ENCODE results near the gene ZPR1. TPM values are rescaled to one million over a fixed set of nuclear protein-coding genes. Genes with fewer than 3 reads are reported as not detected.

Gene ZPR1, protein sequence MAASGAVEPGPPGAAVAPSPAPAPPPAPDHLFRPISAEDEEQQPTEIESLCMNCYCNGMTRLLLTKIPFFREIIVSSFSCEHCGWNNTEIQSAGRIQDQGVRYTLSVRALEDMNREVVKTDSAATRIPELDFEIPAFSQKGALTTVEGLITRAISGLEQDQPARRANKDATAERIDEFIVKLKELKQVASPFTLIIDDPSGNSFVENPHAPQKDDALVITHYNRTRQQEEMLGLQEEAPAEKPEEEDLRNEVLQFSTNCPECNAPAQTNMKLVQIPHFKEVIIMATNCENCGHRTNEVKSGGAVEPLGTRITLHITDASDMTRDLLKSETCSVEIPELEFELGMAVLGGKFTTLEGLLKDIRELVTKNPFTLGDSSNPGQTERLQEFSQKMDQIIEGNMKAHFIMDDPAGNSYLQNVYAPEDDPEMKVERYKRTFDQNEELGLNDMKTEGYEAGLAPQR
- total RNA-seq (2012; rRNA removed) (52.0 and 53.9 TPM in 2 replicates), polyA plus RNA-seq (2012; rRNA removed) (38.5 and 40.8 TPM in 2 replicates), Bru-seq, nascent RNA (percentile 83 among the genes with signal in this experiment), BruChase-seq, experiment 1, labeled RNA remaining after a 6-hour chase (percentile 78 among the genes with signal in this experiment), BruChase-seq, experiment 2, labeled RNA remaining after a 2-hour chase (percentile 78 among the genes with signal in this experiment)
- polyA plus RNA-seq (2012; cell fraction: cytosol; rRNA removed), result 23.7 and 31.3 TPM in 2 replicates
- polyA plus RNA-seq (2012; cell fraction: nucleus; rRNA removed; ENCODE audit: low replicate concordance), result 17.8 and 38.4 TPM in 2 replicates
- long read RNA-seq, full-length matches to known transcripts, result 65 of 72 reads
- long read RNA-seq, partial matches to known transcripts, result 4 of 72 reads
- long read RNA-seq, other reads (novel, unspliced or antisense), result 3 of 72 reads

DNA sequence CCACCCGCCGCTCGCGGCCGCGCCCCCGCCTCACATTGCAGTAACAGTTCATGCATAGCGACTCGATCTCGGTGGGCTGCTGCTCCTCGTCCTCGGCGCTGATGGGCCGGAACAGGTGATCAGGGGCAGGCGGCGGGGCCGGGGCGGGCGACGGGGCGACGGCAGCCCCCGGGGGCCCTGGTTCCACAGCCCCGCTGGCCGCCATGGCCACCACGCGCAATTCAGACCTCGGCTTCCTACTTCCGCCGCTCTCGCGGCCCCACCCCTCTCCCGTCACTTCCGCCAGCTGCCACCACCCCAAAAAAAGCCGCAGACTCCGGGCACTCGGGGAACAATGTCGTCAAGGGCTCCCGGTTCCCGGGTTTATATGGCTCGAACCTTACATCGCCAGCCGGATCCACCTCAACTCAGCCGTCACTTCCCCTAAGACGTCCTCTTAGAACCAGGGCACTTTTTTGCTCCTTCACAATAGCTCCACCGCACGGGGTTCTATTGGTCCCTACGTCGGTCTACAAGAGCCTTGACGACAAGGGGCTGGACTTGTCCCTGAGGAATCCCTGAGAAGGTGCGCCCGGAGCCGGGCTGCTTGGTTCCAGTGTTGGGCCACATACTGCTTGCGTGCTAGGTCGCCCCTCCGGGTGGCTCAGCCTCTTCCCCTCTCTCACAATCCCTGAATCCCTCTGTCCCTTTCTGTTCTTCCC is at the start of gene ZPR1:
ZPR1 (minus strand) TSS at position 238 of the 701 bp plus-strand sequence; CDS start at position 205, 33 bp downstream.
- peak; percentile 56 for DNase-seq
- dilution Hi-C loops (cut with HindIII; ENCODE audit: low sequenced_read_pairs, unreplicated experiment) (no loop called here), in situ Hi-C loops (cut with MboI; ENCODE audit: low sequenced_read_pairs) (loop anchor here (5.0 kb wide), 1 partner anchor 444 kb away; the partner anchor contains the start of genes PCSK7 and RNF214), intact Hi-C loops (cut with micrococcal nuclease) (loop anchor here (1.0 kb wide), 1 partner anchor 48 kb away; no protein-coding TSS in a partner anchor)
- H3K27me3 ChIP-seq (ENCODE audit: control insufficient read depth, insufficient read depth, low read length), result no peaks in the 10 kb centered on the region
- peak; percentile 88 for ATAC-seq (ENCODE audit: low read depth)
- H4K91ac ChIP-seq (ENCODE audit: insufficient read depth, low read depth, low read length), result peak within 1 kb of the TSS; percentile 75
- peak within 1 kb of the TSS; percentile 30; the same call in 1 of the 3 replicates for H2BK15ac ChIP-seq (ENCODE audit: low read depth, low read length)
- peaks cover 8% of the 10 kb centered on the region for H3K4me1 ChIP-seq (ENCODE audit: control insufficient read depth, insufficient read depth, low read length)
- peak within 1 kb of the TSS; percentile 92 for H2AK9ac ChIP-seq (replicated peaks; ENCODE audit: low read depth, low read length, poor library complexity)
- H4K8ac ChIP-seq (ENCODE audit: low read depth in 2 of 2, low read length in 2 of 2), result peak within 1 kb of the TSS; percentile 96 to 98
- H3K27ac ChIP-seq (ENCODE audit: insufficient read depth, low read length), result peak within 1 kb of the TSS; percentile 81
- H3K79me1 ChIP-seq (ENCODE audit: low read depth in 1 of 2, low read length in 2 of 2), result peaks cover 39 to 53% of the 10 kb centered on the region in 2 experiments
- peaks cover 21% of the 10 kb centered on the region; the same call in 1 of the 2 replicates for H3K9me1 ChIP-seq (ENCODE audit: insufficient read depth, low read length)
- H3K9ac ChIP-seq (ENCODE audit: low read depth, low read length), result peak within 1 kb of the TSS; percentile 94
- TF ChIP-seq RCOR1 (IDR thresholded peaks at IDR 0.05; ENCODE audit: insufficient replicate concordance, low read length), result no peak
- TF ChIP-seq FOS (IDR thresholded peaks at IDR 0.05; ENCODE audit: low read depth, low read length), result no peak
- TF ChIP-seq POLR2A (IDR thresholded peaks at IDR 0.05; ENCODE audit: low read depth, low read length), result peak; percentile 85
- TF ChIP-seq MXI1 (IDR thresholded peaks at IDR 0.05; ENCODE audit: borderline replicate concordance, low read depth, low read length), result peak; percentile 91
- no peak for TF ChIP-seq RAD21 (IDR thresholded peaks at IDR 0.05; ENCODE audit: low read length)
- no peak for TF ChIP-seq MAFK (IDR thresholded peaks at IDR 0.05; ENCODE audit: low read depth, low read length)
- TF ChIP-seq MAZ (IDR thresholded peaks at IDR 0.05; ENCODE audit: borderline replicate concordance, low read depth, low read length), result peak; percentile 59; the same call in 1 of the 2 replicates
- TF ChIP-seq CHD1 (IDR thresholded peaks at IDR 0.05; ENCODE audit: low read depth, low read length), result 0 out of 2 replicates have a peak, but pooled peaks have one; percentile 32
- TF ChIP-seq, protein P1, sequence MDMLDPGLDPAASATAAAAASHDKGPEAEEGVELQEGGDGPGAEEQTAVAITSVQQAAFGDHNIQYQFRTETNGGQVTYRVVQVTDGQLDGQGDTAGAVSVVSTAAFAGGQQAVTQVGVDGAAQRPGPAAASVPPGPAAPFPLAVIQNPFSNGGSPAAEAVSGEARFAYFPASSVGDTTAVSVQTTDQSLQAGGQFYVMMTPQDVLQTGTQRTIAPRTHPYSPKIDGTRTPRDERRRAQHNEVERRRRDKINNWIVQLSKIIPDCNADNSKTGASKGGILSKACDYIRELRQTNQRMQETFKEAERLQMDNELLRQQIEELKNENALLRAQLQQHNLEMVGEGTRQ (IDR thresholded peaks at IDR 0.05; ENCODE audit: low read depth, low read length), result no peak
- no peak for TF ChIP-seq NFE2L2 (IDR thresholded peaks at IDR 0.05; ENCODE audit: low read depth, low read length)
- H3K36me3 ChIP-seq (ENCODE audit: control insufficient read depth, insufficient read depth, low read length), result peaks cover 28% of the 10 kb centered on the region
- H3K56ac ChIP-seq (ENCODE audit: extremely low read depth, insufficient read depth, low read length), result peak within 1 kb of the TSS; percentile 87
- H3K9me3 ChIP-seq (ENCODE audit: control insufficient read depth, insufficient read depth, low read length), result no peaks in the 10 kb centered on the region
- ChIA-PET CTCF (interaction anchor here (0.5 to 1.3 kb wide), 2 partner anchors 48 to 209 kb away, joined by 3 to 5 read pairs; no protein-coding TSS in a partner anchor), POLR2A (ENCODE audit: unreplicated experiment) (no interaction called here)
- H4K5ac ChIP-seq (ENCODE audit: low read depth, low read length), result peak within 1 kb of the TSS; percentile 93
- peak within 1 kb of the TSS; percentile 92 for H3K4ac ChIP-seq (ENCODE audit: low read depth, low read length)
- H3K14ac ChIP-seq (replicated peaks; ENCODE audit: low read depth, low read length), result peak within 1 kb of the TSS; percentile 99
- H3K4me3 ChIP-seq (ENCODE audit: insufficient read depth, low read depth, low read length), result peak within 1 kb of the TSS; percentile 67
- no peak within 1 kb of the TSS; the same call in 1 of the 2 replicates for H2BK20ac ChIP-seq (ENCODE audit: low read depth, low read length)
- peak within 1 kb of the TSS; percentile 89 for H2AK5ac ChIP-seq (ENCODE audit: low read depth, low read length)
- WGBS, 2 experiments (ENCODE audit: extremely low coverage in 2 of 2, insufficient read length in 1 of 2), result 4% methylated on average over 13 of the region's 56 CpGs; no CpG with 5 or more reads in 1 of the 2 experiments
- peak within 1 kb of the TSS; percentile 95 for H2AFZ ChIP-seq (replicated peaks; ENCODE audit: low read length, poor library complexity)
- 0 out of 2 replicates have a peak, but pooled peaks cover 4% of the 10 kb centered on the region for H4K20me1 ChIP-seq (ENCODE audit: insufficient read depth, low read length)
- peak within 1 kb of the TSS; percentile 97 for H3K4me2 ChIP-seq (ENCODE audit: low read depth, low read length)
- no TSS peak for BruUV-seq (replicated peaks)
- H3K18ac ChIP-seq (ENCODE audit: low read depth, low read length), result peak within 1 kb of the TSS; percentile 86
- H2BK5ac ChIP-seq (ENCODE audit: low read depth, low read length, poor library complexity, severe bottlenecking), result peak within 1 kb of the TSS; percentile 75
- H3K23ac ChIP-seq (ENCODE audit: low read depth, low read length), result peak within 1 kb of the TSS; percentile 93
- H2BK120ac ChIP-seq (ENCODE audit: low read depth, low read length), result peak within 1 kb of the TSS; percentile 88
